ENCODE data around the gene PDGFD. TPM values are rescaled to one million over a fixed set of nuclear protein-coding genes. Genes with fewer than 3 reads are reported as not detected.

PDGFD gene
- 2.6 to 3.1 TPM (median 2.9 TPM) in 3 replicates for total RNA-seq (2021)
- percentile 48 among the genes with signal in this experiment for Bru-seq, nascent RNA
- long read RNA-seq, experiment 1, full-length matches to known transcripts: 10 of 15 reads
- long read RNA-seq, experiment 1, partial matches to known transcripts: 0 of 15 reads
- long read RNA-seq, experiment 1, other reads (novel, unspliced or antisense): 5 of 15 reads
- long read RNA-seq, experiment 2, full-length matches to known transcripts: 5 of 6 reads
- long read RNA-seq, experiment 2, partial matches to known transcripts: 1 of 6 reads
- long read RNA-seq, experiment 2, other reads (novel, unspliced or antisense): 0 of 6 reads
- long read RNA-seq, experiment 3, partial matches to known transcripts: 0 of 1 reads
- long read RNA-seq, experiment 3, other reads (novel, unspliced or antisense): 1 of 1 reads

GRCh38 chr11:104164028-104164520 lies at the start of gene PDGFD:
TSS of gene PDGFD (minus strand) at chr11:104164147.
- H3K36me3 Mint-ChIP-seq: no peaks in the 10 kb centered on the region
- peak; percentile 63; the same call in 1 of the 2 replicates for TF ChIP-seq SP1 (CRISPR knock-in tag; conservative IDR thresholded peaks at IDR 0.05)
- no peak for TF ChIP-seq NR1H2 (CRISPR knock-in tag; IDR thresholded peaks at IDR 0.05)
- TF ChIP-seq MAX (CRISPR knock-in tag; IDR thresholded peaks at IDR 0.05): peak; percentile 83
- no peak for TF ChIP-seq ZNF423 (CRISPR knock-in tag; IDR thresholded peaks at IDR 0.05)
- TF ChIP-seq CBFB (CRISPR knock-in tag; IDR thresholded peaks at IDR 0.05; ENCODE audit: low read depth): no peak
- TF ChIP-seq ATF1 (CRISPR knock-in tag; IDR thresholded peaks at IDR 0.05): no peak
- no peak for TF ChIP-seq GABPB1 (CRISPR knock-in tag; IDR thresholded peaks at IDR 0.05)
- TF ChIP-seq, protein P1, sequence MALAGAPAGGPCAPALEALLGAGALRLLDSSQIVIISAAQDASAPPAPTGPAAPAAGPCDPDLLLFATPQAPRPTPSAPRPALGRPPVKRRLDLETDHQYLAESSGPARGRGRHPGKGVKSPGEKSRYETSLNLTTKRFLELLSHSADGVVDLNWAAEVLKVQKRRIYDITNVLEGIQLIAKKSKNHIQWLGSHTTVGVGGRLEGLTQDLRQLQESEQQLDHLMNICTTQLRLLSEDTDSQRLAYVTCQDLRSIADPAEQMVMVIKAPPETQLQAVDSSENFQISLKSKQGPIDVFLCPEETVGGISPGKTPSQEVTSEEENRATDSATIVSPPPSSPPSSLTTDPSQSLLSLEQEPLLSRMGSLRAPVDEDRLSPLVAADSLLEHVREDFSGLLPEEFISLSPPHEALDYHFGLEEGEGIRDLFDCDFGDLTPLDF (CRISPR knock-in tag; IDR thresholded peaks at IDR 0.05): no peak
- TF ChIP-seq TEAD1 (CRISPR knock-in tag; IDR thresholded peaks at IDR 0.05): peak; percentile 75
- TF ChIP-seq USF2 (CRISPR knock-in tag; IDR thresholded peaks at IDR 0.05): no peak
- TF ChIP-seq ZSCAN18 (CRISPR knock-in tag; IDR thresholded peaks at IDR 0.05): no peak
- TF ChIP-seq ZBTB43 (CRISPR knock-in tag; IDR thresholded peaks at IDR 0.05): no peak
- no peak for TF ChIP-seq EMX1 (CRISPR knock-in tag; IDR thresholded peaks at IDR 0.05)
- no peak for TF ChIP-seq ELF4 (CRISPR knock-in tag; IDR thresholded peaks at IDR 0.05; ENCODE audit: low read depth)
- no peak for TF ChIP-seq KAT7 (CRISPR knock-in tag; IDR thresholded peaks at IDR 0.05; ENCODE audit: borderline replicate concordance)
- TF ChIP-seq USF1 (CRISPR knock-in tag; IDR thresholded peaks at IDR 0.05): no peak
- no peak for TF ChIP-seq ZNF396 (CRISPR knock-in tag; IDR thresholded peaks at IDR 0.05; ENCODE audit: borderline replicate concordance)
- no peak for TF ChIP-seq NR2C2 (CRISPR knock-in tag; IDR thresholded peaks at IDR 0.05)
- TF ChIP-seq PRDM15 (CRISPR knock-in tag; IDR thresholded peaks at IDR 0.05): no peak
- TF ChIP-seq, protein P2, sequence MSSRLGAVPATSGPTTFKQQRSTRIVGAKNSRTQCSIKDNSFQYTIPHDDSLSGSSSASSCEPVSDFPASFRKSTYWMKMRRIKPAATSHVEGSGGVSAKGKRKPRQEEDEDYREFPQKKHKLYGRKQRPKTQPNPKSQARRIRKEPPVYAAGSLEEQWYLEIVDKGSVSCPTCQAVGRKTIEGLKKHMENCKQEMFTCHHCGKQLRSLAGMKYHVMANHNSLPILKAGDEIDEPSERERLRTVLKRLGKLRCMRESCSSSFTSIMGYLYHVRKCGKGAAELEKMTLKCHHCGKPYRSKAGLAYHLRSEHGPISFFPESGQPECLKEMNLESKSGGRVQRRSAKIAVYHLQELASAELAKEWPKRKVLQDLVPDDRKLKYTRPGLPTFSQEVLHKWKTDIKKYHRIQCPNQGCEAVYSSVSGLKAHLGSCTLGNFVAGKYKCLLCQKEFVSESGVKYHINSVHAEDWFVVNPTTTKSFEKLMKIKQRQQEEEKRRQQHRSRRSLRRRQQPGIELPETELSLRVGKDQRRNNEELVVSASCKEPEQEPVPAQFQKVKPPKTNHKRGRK (CRISPR knock-in tag; IDR thresholded peaks at IDR 0.05; ENCODE audit: borderline replicate concordance): no peak
- no peak for TF ChIP-seq FOXJ3 (CRISPR knock-in tag; IDR thresholded peaks at IDR 0.05; ENCODE audit: borderline replicate concordance)
- TF ChIP-seq, protein P3, sequence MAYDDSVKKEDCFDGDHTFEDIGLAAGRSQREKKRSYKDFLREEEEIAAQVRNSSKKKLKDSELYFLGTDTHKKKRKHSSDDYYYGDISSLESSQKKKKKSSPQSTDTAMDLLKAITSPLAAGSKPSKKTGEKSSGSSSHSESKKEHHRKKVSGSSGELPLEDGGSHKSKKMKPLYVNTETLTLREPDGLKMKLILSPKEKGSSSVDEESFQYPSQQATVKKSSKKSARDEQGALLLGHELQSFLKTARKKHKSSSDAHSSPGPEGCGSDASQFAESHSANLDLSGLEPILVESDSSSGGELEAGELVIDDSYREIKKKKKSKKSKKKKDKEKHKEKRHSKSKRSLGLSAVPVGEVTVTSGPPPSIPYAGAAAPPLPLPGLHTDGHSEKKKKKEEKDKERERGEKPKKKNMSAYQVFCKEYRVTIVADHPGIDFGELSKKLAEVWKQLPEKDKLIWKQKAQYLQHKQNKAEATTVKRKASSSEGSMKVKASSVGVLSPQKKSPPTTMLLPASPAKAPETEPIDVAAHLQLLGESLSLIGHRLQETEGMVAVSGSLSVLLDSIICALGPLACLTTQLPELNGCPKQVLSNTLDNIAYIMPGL (CRISPR knock-in tag; IDR thresholded peaks at IDR 0.05): peak; percentile 99
- TF ChIP-seq MYBL2 (CRISPR knock-in tag; IDR thresholded peaks at IDR 0.05): peak; percentile 66; the same call in 1 of the 2 replicates

More at GRCh38 chr11:104164028-104164520, at the start of gene PDGFD:
- peak within 1 kb of the TSS; percentile 84 for H3K27ac Mint-ChIP-seq
- H3K9me3 Mint-ChIP-seq: no peaks in the 10 kb centered on the region
- peak; percentile 94 for ATAC-seq
- POLR2A ChIA-PET: interaction anchor here (0.6 to 0.8 kb wide), 3 partner anchors 9 to 264 kb away, joined by 3 read pairs; no protein-coding TSS in a partner anchor
- CTCF ChIA-PET: interaction anchor here (0.6 to 2.9 kb wide), 13 partner anchors 9 to 1699 kb away, joined by 3 to 41 read pairs (median 4); no protein-coding TSS in a partner anchor
- peaks cover 3% of the 10 kb centered on the region; the same call in 1 of the 2 replicates for H3K27me3 Mint-ChIP-seq (ENCODE audit: low read depth)
- H3K4me1 Mint-ChIP-seq: peaks cover 19% of the 10 kb centered on the region
- peak; percentile 89 for DNase-seq (ENCODE audit: low spot score)
- peak within 1 kb of the TSS; percentile 91 for H3K4me3 Mint-ChIP-seq

All from WTC11 (cell line).